Bronchial epithelial cell (primary cell): ENCODE measurements around the gene PPP3CA. TPM values are rescaled to one million over a fixed set of nuclear protein-coding genes. Genes with fewer than 3 reads are reported as not detected.
A peak's percentile ranks its signal among the peaks of the same experiment; 100 is the strongest.

Experiments used
- DNase-seq: peaks from one replicate; pipeline ENCODE4 v3.0.0-alpha.2; 2010; ENCODE audit warnings: low read depth
- FAIRE-seq: peaks from 2 replicates; lab custom pipeline; 2011; peaks lifted over from hg19 to GRCh38; lab: Jason Lieb, UNC
- H3K27me3 ChIP-seq: 2 replicates; pipeline ENCODE4 v1.5.1; 2011; ENCODE audit warnings: low read length; ENCODE audit not compliant: control insufficient read depth, insufficient read depth
- H3K36me3 ChIP-seq: 2 replicates; pipeline ENCODE4 v1.5.1; 2011; ENCODE audit warnings: low read length; ENCODE audit not compliant: control insufficient read depth, insufficient read depth
- H3K4me3 ChIP-seq: 2 replicates; pipeline ENCODE4 v1.5.1; 2011; ENCODE audit warnings: mild to moderate bottlenecking, low read depth, low read length, control low read depth
- total RNA-seq: library from RNA; depleted of rRNA; stranded (reverse); fragments of >200 nt; gene quantifications from 2 replicates; pipeline ENCODE4 v1.2.1, GENCODE V29; 2014
- TF ChIP-seq, protein P1 (sequence below): IDR thresholded peaks from 2 replicates; pipeline ENCODE4 v1.5.1; 2011; ENCODE audit warnings: mild to moderate bottlenecking, moderate library complexity, low read length, control low read depth, inconsistent platforms; ENCODE audit not compliant: insufficient read depth, severe bottlenecking

Gene PPP3CA
- total RNA-seq, 1 donor from 2014 or later = 48.2 TPM

DNA sequence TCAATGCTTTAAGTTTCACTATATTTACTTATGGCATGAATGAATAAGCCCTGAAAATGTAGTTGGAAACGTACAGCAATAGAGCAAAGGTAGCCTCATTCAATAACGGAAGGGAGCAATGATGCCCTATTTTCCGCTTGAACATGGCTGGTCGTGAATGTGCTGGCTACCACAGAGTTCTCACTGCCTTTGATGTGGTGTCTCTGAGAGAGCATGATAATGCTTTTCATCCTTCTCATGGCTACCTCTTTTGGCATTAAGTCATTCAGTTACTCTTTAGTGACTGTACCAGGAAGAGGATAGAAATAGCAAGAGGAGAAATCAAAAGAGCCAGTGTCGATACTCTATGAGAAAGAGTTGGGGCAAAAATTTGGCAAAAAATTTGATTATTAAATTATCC, 308.0 kb downstream of the PPP3CA start:
- H3K4me3 ChIP-seq = no peak overlapping the region
- TF ChIP-seq, protein P1, sequence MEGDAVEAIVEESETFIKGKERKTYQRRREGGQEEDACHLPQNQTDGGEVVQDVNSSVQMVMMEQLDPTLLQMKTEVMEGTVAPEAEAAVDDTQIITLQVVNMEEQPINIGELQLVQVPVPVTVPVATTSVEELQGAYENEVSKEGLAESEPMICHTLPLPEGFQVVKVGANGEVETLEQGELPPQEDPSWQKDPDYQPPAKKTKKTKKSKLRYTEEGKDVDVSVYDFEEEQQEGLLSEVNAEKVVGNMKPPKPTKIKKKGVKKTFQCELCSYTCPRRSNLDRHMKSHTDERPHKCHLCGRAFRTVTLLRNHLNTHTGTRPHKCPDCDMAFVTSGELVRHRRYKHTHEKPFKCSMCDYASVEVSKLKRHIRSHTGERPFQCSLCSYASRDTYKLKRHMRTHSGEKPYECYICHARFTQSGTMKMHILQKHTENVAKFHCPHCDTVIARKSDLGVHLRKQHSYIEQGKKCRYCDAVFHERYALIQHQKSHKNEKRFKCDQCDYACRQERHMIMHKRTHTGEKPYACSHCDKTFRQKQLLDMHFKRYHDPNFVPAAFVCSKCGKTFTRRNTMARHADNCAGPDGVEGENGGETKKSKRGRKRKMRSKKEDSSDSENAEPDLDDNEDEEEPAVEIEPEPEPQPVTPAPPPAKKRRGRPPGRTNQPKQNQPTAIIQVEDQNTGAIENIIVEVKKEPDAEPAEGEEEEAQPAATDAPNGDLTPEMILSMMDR = no peak
- H3K36me3 ChIP-seq = no peaks in the 10 kb centered on the region
- H3K27me3 ChIP-seq = no peaks in the 10 kb centered on the region
- FAIRE-seq (no peak), DNase-seq (no peak)

DNA sequence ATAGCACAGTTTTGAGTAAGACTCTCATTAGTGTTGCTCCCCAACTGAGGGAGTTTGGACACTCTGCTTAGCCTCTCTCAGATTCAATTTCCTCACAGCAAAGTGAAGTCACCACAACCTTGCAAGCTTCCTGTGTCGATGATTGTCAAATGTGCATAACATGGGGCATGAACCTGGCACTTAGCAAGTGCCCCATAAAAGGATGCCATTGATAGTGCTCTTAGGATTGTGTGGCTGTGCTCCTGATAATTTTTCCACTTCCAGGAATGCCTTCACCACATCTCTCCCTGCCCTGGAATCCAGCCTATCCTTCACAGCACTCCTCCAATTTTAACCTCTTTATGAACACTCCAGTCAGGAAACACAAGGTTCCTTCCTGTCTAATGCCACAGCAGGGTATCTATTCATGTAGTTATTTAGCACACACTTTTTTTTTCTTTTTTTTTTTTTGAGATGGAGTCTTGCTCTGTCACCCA, 309.4 kb downstream of the PPP3CA start:
- no peaks in the 10 kb centered on the region for H3K27me3 ChIP-seq
- TF ChIP-seq, protein P1 = no peak
- no peak overlapping the region for H3K4me3 ChIP-seq
- FAIRE-seq (peak; percentile 23), DNase-seq (no peak)
- H3K36me3 ChIP-seq = no peaks in the 10 kb centered on the region

DNA sequence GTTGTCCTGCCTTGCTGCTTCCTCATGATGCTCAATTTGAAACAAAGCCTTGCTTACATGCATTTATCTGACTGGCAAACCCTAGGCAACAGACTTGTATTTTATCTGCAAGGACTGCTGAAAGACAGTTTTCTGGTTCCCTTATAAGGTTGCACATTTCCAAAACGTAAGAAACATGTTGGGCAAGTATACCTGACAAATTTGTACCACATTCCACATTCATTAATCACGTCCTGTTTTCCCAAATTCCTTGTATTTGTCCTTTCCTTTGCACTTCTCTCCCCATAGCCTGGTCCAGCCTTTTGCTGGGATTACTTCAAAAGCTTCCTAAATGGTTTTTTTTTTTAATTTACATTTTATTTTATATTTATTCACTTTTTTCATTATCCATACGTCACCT, 310.1 kb downstream of the PPP3CA start:
- DNase-seq (peak; percentile 43), FAIRE-seq (no peak)
- H3K27me3 ChIP-seq = no peaks in the 10 kb centered on the region
- no peak overlapping the region for H3K4me3 ChIP-seq
- TF ChIP-seq, protein P1 = no peak
- H3K36me3 ChIP-seq = no peaks in the 10 kb centered on the region

DNA sequence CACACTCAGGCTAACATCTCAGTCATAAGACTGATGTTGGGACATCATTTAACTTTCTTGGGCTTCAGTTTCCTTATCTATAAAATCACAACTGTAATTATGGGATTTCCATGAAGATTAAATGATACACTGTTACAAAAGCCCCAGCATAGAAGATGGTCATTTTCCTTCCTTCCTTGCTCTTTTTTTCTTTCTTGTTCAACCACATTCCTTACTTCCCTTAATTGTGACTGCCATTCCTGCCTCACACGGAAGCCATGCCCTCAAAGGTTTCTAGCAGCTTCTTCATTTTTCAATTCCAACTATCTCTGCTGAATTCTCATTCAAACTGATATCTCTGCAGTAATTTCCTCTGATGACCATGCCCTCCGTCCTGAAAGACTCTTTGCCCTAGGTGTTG, 311.8 kb downstream of the PPP3CA start:
- Histone ChIP-seq H3K4me3 (no peak overlapping the region), H3K36me3 (peaks cover 4% of the 10 kb centered on the region), H3K27me3 (no peaks in the 10 kb centered on the region)
- FAIRE-seq (no peak), DNase-seq (no peak)
- TF ChIP-seq, protein P1 = no peak

DNA sequence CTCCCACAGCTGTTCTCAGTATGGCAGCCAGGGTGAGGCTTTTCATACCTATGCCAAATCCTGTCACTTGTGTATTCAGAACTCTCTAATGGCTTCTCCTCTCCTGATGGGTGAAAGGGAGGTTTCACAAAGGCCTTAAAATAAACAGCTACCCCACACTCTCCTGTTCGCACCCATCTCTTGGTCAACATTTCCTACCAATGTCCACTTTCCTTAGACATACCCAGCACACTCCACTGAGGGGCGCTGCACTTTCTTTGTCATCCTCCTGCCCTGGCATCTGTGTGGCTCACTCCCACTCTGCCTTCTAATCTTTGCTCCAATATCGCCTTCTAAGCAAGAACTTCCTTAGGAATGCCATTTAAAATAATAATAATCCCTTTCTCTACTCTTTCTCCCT, 313.3 kb downstream of the PPP3CA start:
- no peak overlapping the region for H3K4me3 ChIP-seq
- peaks cover 4% of the 10 kb centered on the region for H3K36me3 ChIP-seq
- no peak for FAIRE-seq
- no peak for DNase-seq
- no peaks in the 10 kb centered on the region for H3K27me3 ChIP-seq
- TF ChIP-seq, protein P1 = no peak

DNA sequence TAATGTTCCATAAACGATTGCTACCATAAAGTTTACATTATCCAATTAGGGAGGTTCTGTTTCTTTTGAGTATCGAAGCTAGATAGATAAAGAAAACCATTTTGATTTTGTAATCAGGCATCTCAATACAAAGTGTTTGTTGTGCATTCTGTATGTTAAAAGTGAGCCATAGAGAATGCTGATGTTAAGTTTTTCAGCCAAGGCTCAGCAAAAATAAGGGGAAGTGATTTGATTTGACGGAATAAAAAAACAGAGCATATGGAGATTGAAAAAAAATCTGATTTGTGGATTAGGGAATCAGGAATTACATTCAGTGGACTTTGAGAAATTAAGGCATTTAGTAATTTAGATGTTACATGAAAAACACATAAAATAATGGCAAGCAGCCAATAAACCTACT, 314.8 kb downstream of the PPP3CA start:
- no peak for DNase-seq
- Histone ChIP-seq H3K4me3 (no peak overlapping the region), H3K36me3 (peaks cover 4% of the 10 kb centered on the region), H3K27me3 (no peaks in the 10 kb centered on the region)
- FAIRE-seq = no peak
- TF ChIP-seq, protein P1 = no peak
